SKM-1 treated with dmso at 0.1 percent for 144 hours (cell line): Measurements from ENCODE around the gene NOA1.

Experiments
- DNase-seq: peaks from one replicate; lab custom pipeline; 2025; ENCODE audit not compliant: unreplicated experiment; lab: John Stamatoyannopoulos, UW

The NOA1 gene

DNA sequence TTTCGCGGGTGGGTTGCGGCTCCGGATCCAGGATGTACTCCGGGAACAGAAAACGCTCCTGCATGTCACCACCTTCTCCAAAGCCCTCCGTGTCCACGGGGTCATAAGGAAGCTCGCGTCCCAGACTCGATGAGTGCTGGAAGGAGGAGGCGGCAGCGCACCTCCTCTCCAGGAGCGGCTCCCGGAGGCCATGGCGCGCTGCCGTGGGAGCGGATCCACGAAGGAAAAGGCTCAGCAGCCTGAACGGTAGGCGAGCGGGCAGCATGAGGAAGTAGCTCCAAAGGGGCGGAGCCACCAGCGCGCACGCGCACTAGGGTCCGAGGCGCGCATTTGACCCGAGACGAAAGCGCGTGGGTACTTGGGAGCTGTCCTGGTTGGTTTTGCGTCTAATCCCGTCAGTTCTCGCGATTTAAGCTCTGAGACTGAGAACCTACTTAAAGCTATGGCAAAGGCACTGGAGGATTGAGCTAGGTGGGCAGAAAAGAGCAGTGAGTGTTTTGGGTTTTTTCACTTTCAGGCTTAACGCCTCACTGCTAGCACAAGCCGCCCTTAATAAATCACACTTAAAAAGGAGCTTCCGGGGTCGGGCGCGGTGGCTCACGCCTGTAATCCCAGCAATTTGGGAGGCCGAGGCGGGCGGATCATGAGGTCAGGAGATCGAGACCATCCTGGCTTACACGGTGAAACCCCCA is at the start of gene NOA1:
TSS of gene NOA1 (minus strand) at position 286 of the 692 bp plus-strand sequence. CDS start at position 265, 21 bp downstream.
- DNase-seq = peak; percentile 94

DNA sequence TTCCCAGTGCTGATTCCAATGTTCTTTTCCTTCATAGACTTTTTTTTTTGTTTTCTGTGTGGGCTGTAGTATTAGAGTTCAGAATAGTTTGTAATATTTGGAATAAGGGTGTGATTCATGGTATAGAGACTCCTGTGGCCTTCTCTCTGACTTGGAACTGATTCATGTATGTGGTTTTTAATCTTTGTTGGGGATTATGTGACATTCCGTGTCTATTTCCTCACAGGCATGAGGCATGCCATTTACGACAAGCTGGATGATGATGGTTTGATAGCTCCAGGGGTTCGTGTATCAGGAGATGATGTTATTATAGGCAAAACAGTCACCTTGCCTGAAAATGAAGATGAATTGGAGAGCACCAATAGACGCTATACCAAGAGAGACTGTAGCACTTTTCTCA is 45.7 kb upstream of the NOA1 start:
- no peak for DNase-seq

DNA sequence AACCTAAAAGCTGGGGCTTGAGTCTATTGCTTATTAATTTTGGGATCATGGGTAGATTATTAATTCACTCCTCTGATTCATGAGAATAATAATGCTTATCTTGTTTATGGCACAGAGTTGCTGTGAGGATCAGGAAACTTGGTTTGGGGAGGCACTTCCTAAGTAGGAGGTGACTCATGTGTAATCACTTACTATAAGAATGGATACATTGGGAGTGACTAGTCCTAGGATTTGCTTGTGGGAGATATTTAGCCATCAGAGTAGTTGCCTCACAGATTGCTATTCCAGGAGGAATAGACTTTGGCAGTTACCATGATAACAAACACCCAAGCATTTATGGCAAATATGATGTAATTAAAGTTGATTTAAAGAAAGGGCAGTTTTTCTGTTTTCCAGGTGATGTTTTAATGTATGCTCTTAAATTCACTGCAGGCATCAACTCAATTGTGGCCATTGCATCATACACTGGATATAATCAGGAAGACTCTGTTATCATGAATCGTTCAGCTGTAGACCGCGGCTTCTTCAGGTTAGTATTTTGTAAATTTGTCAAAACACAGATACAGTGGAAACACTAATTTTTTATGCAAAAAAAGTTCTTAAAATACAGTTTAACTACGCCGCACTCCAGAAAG is 43.2 kb upstream of the NOA1 start:
- DNase-seq = no peak

DNA sequence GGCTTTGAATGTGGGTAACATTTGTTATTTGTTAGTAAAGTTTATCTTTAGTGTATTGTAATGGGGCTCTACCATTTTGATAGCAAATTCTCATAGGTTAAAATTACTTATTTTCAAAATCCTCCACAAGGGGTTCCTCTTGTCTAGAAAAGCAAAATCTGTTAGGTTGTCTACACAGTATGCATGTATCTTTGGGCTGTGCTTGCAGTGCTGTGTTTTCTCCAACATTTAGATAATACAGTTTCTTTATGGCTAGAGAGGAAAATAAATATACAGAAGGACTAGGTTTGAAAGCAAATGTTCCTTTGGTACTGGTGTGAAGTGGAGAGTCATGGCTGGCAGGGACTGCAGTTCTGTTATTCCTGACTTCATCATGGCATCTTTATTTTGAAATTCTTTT is 41.6 kb upstream of the NOA1 start:
- DNase-seq = no peak

DNA sequence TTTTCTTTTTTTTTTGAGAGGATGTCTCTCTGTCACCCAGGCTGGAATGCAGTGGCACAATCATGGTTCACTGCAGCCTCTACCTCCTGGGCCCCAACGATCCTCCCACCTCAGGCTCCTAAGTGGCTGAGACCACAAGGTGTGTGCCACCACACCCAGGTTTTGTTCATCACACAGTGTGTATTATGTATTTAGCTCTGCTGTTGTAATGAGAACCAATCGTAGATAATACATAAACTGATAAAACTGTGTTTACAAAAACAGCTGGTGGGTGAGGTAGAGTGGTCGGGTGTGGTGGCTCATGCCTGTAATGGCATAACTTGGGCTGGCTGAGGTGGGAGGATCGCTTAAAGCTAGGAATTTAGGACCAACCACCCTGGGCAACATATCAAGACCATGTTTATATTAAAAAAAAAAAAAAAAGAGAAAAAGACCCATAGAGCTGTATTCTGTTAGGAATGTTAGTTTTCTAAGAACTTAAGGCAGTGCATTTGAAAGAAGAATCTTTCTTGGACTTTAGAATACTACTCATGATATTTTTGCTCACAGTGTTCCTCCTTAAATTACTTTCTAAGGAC is 36.2 kb upstream of the NOA1 start:
- no peak for DNase-seq

DNA sequence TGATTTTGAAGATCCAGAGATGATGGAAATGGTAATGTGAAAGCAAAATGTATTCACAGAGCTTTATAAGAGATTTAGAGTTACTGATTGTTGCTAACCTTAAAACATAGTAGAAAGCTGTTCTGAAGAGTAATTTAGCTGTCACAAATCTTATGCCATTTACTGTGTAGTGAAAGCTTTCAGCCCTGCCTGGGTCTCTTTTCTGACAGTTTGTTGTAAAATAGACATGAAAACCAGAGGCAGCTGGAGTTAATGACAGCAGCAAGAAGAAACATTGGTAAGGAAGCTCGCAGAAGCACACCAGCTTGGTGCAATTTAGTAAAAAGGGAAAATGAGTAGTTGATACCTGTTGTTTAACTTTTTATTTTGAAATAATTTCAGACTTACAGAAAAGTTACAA is 22.3 kb upstream of the NOA1 start:
- DNase-seq = no peak

DNA sequence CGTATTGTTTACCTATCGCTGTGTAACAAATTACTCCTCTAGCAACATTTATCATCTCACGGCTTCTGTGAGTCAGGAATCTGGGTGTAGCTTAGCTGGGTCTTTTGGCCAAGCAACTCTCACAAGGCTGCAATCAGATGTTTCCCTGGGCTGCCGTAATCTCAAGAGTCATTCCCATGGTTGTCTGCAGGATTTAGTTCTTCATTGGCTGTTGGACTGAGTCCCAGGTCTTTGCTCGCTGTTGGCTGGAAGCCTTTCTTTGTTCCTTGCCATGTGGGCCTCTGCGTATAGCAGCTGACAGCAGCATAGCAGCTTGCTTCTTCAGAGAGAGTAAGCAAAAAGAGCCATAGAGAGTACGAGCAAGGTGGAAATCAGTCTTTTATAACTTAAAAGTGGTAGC is 18.1 kb upstream of the NOA1 start:
- DNase-seq = no peak

DNA sequence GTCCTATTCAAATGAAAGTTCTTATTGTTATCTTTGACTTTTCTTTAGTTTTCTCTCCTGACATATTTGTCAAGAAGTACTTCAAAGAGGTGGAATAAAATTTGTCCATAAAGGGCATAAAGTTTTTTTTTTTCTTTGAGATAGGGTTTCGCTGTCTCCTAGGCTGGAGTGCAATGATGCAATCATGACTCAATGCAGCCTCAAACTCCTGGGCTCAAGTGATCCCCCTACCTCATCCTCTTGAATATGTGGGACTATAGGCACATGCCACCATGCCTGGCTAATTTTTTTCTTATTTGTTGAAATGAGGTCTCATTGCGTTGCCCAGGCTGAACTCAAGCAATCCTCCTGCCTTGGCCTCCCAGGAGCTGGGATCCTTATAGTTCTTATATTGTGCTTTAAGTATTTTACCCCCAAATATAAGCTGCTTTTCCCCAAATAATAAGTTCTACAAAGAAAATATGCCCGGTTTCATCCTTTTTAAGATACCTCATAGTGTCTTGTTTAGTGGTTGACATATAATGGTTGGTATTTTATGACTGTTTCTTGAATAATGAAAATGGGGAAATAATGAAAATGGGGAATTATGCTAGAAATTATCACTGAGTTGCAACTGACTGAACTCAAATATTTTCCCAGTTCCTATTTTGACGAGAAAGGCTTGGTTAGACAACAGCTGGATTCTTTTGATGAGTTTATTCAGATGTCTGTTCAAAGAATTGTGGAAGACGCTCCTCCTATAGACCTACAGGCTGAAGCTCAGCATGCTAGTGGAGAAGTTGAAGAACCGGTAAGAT is 12.9 kb upstream of the NOA1 start:
- no peak for DNase-seq

DNA sequence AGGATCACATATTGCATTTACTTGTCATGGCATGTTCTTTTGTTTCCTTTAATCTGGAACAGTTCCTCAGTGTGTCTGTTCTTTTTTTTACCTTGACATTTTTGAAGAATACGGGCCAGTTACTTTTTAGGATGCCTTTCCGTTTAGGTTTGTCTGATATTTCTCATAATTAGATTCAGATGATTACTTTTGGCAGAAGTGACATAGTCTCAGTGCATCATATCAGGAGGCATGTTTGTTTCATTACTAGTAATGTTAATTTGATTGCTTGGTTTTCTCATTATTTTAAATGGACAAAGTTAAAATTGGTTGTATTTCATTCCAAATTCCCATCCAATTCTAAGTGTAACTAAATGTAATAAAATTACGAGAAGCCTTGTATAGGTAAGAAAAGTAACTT is 9.5 kb upstream of the NOA1 start:
- no peak for DNase-seq

DNA sequence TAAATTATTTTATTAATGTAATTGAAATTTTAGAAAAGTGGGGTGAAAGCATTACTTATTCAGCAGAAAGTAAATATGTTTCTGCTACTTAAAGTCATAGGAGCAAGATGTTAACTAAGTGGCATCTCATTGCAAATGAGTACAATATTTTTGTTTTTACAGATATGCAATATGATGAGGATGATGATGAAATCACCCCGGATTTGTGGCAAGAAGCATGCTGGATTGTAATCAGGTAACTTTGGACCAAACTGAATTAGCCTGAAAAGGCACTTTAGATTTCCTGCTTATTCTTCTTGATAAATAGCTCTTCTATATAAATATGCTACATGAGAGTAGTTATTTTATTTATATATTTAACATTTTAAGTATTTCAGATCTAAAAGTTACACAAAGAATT is 8.8 kb upstream of the NOA1 start:
- DNase-seq = no peak

DNA sequence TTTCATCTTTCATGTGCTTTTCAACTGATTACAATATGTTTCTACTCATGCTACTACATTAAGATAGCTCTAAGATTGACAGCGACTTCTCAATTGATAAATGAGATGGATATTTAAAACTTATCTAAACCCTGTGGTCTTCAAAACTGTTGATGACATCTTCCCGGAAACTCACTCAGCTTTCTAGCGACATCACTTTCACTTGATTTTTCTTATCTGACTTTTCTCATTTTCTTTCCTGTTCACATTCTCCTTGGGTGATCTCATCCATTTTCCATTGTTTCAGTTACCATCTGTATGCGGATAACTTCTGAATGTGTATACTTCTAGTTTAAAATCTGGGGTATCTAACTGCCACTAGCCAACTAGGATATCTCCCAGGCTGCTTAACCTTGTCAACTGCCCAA is 4.4 kb upstream of the NOA1 start:
- DNase-seq = no peak

DNA sequence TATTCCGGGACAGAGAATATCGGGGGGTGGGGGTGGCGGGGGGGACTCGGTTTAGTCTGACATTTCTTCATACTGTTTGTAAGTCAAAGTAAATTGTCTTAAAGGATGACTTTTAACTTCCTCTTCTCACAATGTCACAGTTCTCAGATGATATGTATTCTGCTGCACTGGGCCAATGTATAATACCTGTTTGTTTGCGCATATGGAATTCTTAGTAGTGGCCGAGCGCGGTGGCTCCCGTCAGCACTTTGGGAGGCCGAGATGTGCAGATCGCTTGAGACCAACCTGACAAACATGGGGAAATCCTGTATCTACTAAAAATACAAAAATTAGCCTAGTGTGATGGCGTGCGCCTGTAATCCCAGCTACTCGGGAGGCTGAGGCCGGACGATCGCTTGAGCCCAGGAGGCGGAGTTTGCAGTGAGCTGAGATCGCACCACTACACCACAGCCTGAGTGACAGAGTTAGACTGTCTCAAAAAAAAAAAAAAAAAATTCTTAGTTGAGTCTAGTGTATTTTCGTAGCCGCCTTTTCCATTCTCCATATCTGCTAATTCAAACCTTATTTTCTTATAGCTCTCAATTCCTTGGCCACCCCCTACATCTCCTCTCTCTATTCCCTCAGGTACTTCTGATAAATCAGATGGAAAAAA is 2.1 kb upstream of the NOA1 start:
- no peak for DNase-seq

DNA sequence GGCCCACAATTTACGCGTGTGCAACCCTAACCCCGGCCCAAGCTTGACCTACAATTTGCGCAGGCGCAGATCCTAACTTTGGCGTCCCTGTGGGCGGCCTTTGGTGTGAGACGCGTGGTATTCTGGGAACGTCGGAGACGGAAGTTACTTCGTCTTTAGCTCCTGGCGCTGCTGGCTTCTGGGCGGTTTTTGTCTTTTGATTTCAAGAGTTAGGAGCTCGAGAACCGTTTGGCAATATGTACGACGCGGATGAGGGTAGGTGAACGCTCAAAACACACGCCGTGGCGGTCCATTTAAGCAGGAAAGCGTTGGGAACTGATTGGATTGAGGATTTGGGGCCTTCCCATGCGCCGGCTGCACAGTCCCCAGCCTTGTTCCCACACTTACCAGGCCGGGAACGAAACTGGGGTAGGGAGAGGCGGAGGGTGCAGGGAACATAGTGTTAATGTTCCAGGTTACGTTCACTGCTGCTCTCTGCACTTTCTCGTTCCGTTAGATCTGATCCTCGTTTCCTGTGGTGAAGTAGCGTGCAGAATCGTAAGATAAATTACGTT is 1.4 kb upstream of the NOA1 start, which contains the start of gene POLR2B:
TSS of gene POLR2B (plus strand) at position 147 of the 554 bp plus-strand sequence. CDS start at position 237, 90 bp downstream.
- DNase-seq = peak; percentile 93

DNA sequence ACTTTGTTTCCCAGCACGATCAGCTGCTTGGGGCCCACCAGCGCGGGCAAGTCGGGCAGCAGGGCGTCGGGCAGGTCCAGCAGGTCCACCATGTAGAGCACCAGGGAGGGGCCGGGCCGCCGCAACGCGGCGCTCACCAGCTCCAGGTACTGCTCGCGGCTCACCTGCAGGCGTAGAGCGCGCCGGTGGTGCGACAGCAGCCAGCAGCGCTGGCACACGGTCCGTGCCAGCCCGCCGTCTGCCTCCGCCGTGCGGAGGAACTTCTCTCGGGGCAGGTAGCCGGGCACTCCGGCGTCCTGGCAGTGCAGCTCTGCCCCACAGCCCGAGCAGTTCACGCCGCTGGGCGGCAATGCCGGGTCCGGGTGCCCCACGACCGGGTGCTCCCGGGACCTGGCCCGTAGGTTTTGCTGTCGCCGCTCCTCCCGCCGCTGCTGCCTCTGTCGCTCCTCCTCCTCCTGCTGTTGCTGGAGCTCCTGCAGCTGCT is 527 bp downstream of the NOA1 start:
- DNase-seq = no peak

DNA sequence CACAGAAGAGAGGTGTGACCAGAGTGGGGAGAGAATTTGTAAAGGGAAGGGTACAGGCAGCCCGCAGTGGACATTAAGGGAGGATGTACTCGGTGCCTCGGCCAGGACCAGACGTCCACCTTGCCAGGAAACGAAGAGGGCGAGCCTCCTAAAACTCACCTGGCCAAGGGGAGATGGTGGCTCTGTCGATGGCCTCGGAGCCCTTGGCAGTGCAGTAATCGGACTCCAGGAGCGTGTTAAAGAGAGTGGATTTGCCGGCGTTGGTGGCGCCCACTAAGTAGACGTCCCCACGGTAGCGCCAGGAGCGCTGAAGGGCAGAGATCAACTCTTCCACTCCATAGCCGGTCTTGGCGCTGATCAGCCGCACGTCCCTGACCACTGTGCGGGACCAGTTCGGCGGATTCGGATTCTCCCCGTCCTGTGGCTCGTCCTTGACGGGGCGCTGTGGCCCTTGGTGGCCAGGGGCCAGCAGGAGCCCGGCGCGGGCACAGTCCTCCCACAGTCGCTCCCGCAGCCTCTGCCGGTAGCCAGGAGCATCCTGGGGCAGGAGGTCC is 1.0 kb downstream of the NOA1 start:
- DNase-seq = no peak

DNA sequence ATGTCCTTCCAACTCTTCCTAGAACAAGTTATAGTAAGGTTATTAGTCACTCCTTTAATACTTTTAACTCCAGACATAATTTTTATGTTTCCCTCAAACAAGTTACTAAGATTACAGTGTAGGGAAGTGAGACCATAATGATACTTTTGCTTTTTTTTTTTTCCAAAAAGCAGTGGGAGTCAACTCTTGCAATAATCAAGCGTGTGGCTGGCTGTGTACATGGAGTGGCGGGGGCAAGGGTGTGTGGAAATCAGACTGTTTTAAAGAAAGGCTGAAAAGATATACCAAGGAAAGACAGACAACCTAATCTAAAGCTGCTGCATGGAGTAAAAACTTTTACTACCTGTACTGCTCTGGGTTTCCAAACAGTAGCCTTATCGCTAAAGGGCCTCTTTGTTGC is 4.1 kb downstream of the NOA1 start:
- DNase-seq = no peak

DNA sequence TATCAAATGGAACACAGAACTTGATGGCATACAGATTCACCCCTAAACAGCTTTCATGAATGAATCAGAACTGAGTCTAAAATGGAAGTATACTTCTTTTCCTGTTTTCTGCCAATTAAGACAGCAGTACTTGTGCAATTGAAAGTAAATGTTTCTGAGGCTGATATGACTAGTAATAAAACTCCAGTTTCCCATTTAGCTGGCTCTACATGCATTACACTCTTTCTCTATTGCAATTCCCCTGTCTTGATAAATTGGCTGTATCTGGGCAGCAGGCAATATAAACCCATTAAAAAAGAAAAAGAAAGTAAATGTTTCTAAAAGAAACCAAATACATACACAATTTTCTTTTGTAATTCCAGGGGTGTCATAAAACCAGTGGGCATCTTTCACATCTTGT is 4.6 kb downstream of the NOA1 start:
- no peak for DNase-seq

DNA sequence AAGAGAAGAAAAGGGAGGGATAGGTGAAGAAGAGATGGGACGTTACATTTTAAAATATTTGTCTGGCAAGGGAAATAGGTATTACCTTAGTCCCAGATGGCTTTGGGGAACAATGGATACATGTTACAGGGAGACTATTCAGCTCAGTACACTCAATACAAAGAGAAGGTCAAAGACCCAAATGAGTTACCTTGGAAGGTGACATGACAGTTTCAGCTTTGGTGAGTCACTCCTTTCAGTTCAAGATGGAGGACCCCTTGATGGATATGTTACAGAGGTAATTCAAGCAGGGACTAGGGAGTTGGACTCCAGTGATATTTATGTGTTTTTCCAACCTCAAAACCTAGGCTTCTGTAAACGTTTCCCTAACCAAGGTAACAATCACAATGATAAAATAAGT is 5.0 kb downstream of the NOA1 start:
- no peak for DNase-seq

DNA sequence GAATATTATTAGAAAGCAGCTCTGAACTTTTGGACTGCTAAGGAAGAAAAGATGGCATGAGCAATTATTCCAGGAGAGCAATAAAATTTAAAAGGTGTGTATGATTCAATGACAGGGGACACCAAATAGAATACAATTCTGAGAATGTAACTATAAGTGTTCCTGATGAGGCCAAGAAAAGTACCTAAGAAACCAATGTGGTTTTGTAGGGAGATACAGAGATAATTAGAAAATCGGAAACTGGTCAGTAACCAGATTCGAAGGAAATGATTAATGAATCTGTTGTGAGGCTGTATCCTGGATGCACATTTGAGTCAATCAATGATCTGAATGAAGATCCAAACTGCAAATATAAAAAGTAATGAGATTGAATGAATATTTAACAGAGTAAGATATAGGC is 6.0 kb downstream of the NOA1 start:
- no peak for DNase-seq

DNA sequence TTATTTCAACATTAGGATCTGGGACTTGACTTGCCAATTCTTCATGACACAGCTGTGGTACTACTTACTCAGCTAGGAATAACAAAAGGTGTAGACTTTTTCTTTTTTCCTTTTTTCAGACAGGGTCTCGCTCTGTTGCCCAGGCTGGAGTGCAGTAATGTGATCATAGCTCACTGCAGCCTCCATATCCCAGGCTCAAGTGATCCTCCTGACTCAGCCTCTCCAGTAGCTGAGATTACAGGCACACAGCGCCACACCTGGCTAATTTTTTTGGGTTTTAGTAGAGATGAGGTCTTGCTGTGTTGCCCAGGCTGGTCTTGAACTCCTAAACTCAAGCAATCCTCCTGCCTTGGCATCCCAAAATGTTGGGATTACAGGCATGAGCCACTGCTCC is 16.3 kb downstream of the NOA1 start:
- DNase-seq = no peak
